H1 (cell line): ENCODE data around the gene EPDR1. TPM values are rescaled to one million over a fixed set of nuclear protein-coding genes. Genes with fewer than 3 reads are reported as not detected.

Experiments
- CTCF ChIA-PET: fragments of 300-600 bp; sonication (Branson Sonifier 250); formaldehyde crosslinking; loops from one replicate; lab custom pipeline; 2021; ENCODE audit not compliant: partially characterized antibody; lab: Charles Lee
- POLR2A ChIA-PET: fragments of 300-600 bp; sonication (Branson Sonifier 250); formaldehyde crosslinking; loops from one replicate; lab custom pipeline; 2021; ENCODE audit warnings: inconsistent platforms; ENCODE audit not compliant: partially characterized antibody; lab: Charles Lee
- DNase-seq, 2 experiments: peaks; one replicate each; pipeline versions ENCODE4 v3.0.0 to v3.0.0-alpha.2; 2010 to 2022; ENCODE audit warnings: low spot score in 2 of 2, low read depth in 1 of 2, mixed read lengths in 1 of 2
- FAIRE-seq: peaks from 2 replicates; lab custom pipeline; 2011; peaks lifted over from hg19 to GRCh38; lab: Jason Lieb, UNC
- H2AFZ ChIP-seq: 2 replicates; pipeline ENCODE4 v1.8.1; 2012; ENCODE audit warnings: low read length, inconsistent platforms
- H2AK5ac ChIP-seq: 2 replicates; pipeline ENCODE4 v1.6.1; 2013; ENCODE audit warnings: low read depth, low read length
- H2BK120ac ChIP-seq: replicated peaks from 2 replicates; pipeline ENCODE3; 2013; ENCODE audit warnings: low read depth, low read length, inconsistent platforms
- H2BK12ac ChIP-seq: 2 replicates; pipeline ENCODE4 v1.6.1; 2013; ENCODE audit warnings: low read depth, low read length
- H2BK15ac ChIP-seq: 2 replicates; pipeline ENCODE4 v1.6.1; 2013; ENCODE audit warnings: low read length
- H2BK20ac ChIP-seq: 2 replicates; pipeline ENCODE4 v1.6.1; 2013; ENCODE audit warnings: low read length
- H2BK5ac ChIP-seq: 2 replicates; pipeline ENCODE4 v1.6.1; 2013; ENCODE audit warnings: low read depth, low read length
- H3K14ac ChIP-seq: 2 replicates; pipeline ENCODE4 v1.6.1; 2013; ENCODE audit warnings: inconsistent platforms; ENCODE audit not compliant: insufficient read length
- H3K18ac ChIP-seq: 2 replicates; pipeline ENCODE4 v1.6.1; 2013; ENCODE audit warnings: low read length; ENCODE audit errors: extremely low read depth
- H3K23ac ChIP-seq: 2 replicates; pipeline ENCODE4 v1.6.1; 2013; ENCODE audit warnings: inconsistent platforms; ENCODE audit not compliant: insufficient read length
- H3K23me2 ChIP-seq: 2 replicates; pipeline ENCODE4 v1.6.1; 2013; ENCODE audit warnings: low read depth, low read length
- H3K27ac ChIP-seq: 2 replicates; pipeline ENCODE4 v1.6.1; 2011; ENCODE audit warnings: low read depth, low read length, inconsistent platforms
- H3K27me3 ChIP-seq, 4 experiments: replicated peaks in 1 of 4; 1 replicate in 1 of 4; 2 replicates in 3 of 4; pipeline versions ENCODE4 v1.6.1 to v1.8.1; 2011 to 2013; ENCODE audit warnings: low read length in 3 of 4, mild to moderate bottlenecking in 3 of 4, inconsistent platforms in 2 of 4, mixed read lengths in 2 of 4, moderate library complexity in 1 of 4; ENCODE audit not compliant: control insufficient read depth in 3 of 4, insufficient read depth in 3 of 4; ENCODE audit errors: extremely low read depth in 1 of 4
- H3K36me3 ChIP-seq, 4 experiments: 2 replicates each; pipeline versions ENCODE4 v1.6.1 to v1.8.1; 2011 to 2013; ENCODE audit warnings: mild to moderate bottlenecking in 4 of 4, low read length in 3 of 4, moderate library complexity in 2 of 4, control low read depth in 1 of 4, inconsistent platforms in 1 of 4; ENCODE audit not compliant: insufficient read depth in 4 of 4, control insufficient read depth in 2 of 4
- H3K4ac ChIP-seq: replicated peaks from 2 replicates; pipeline ENCODE3; 2013; ENCODE audit warnings: low read length, low read depth, mixed read lengths, inconsistent platforms; ENCODE audit not compliant: insufficient read length
- H3K4me1 ChIP-seq, 4 experiments: replicated peaks in 1 of 4; 1 replicate in 1 of 4; 2 replicates in 3 of 4; pipeline versions ENCODE4 v1.6.1 to v1.8.1; 2011 to 2013; ENCODE audit warnings: low read length in 3 of 4, inconsistent platforms in 2 of 4, mixed read lengths in 1 of 4; ENCODE audit not compliant: insufficient read depth in 4 of 4, control insufficient read depth in 3 of 4
- H3K4me2 ChIP-seq, 2 experiments: 2 replicates each; pipeline versions ENCODE4 v1.6.1 to v1.8.1; 2011 to 2013; ENCODE audit warnings: low read depth in 2 of 2, low read length in 2 of 2, control low read depth in 1 of 2, inconsistent platforms in 1 of 2, mild to moderate bottlenecking in 1 of 2; ENCODE audit not compliant: insufficient read depth in 1 of 2
- H3K4me3 ChIP-seq, 4 experiments: fragments of 200-600, 300-600 bp in 1 of 4; sonication (generic), shearing (Covaris generic), sonication (Bioruptor Twin) in 1 of 4; 2 replicates each; pipeline versions ENCODE4 v1.5.1 to v1.8.1; 2011 to 2016; ENCODE audit warnings: low read length in 4 of 4, low read depth in 3 of 4, control low read depth in 2 of 4, inconsistent platforms in 2 of 4, mild to moderate bottlenecking in 2 of 4, mixed read lengths in 1 of 4, moderate library complexity in 1 of 4; ENCODE audit not compliant: insufficient read depth in 2 of 4; ENCODE audit errors: extremely low read depth in 1 of 4
- H3K56ac ChIP-seq: replicated peaks from 2 replicates; pipeline ENCODE3; 2013; ENCODE audit warnings: low read depth, mild to moderate bottlenecking, mixed read lengths, low read length, inconsistent platforms; ENCODE audit not compliant: insufficient read length
- H3K79me1 ChIP-seq: 2 replicates; pipeline ENCODE4 v1.6.1; 2013; ENCODE audit warnings: low read depth, low read length, control low read depth
- H3K79me2 ChIP-seq, 2 experiments: 2 replicates each; pipeline versions ENCODE4 v1.6.1 to v1.8.1; 2012 to 2013; ENCODE audit warnings: low read length in 2 of 2, mild to moderate bottlenecking in 2 of 2, inconsistent platforms in 1 of 2; ENCODE audit not compliant: insufficient read depth in 2 of 2, control insufficient read depth in 1 of 2
- H3K9ac ChIP-seq, 4 experiments: replicated peaks in 1 of 4; 1 replicate in 1 of 4; 2 replicates in 3 of 4; pipeline versions ENCODE4 v1.6.1 to v1.8.1; 2011 to 2013; ENCODE audit warnings: low read depth in 3 of 4, low read length in 3 of 4, control low read depth in 2 of 4, mild to moderate bottlenecking in 2 of 4, moderate library complexity in 2 of 4, inconsistent platforms in 1 of 4; ENCODE audit errors: extremely low read depth in 1 of 4
- H3K9me3 ChIP-seq, 2 experiments: 2 replicates each; pipeline versions ENCODE4 v1.6.1 to v1.8.1; 2012 to 2013; ENCODE audit warnings: mild to moderate bottlenecking in 2 of 2, moderate library complexity in 2 of 2, control low read depth in 1 of 2, inconsistent platforms in 1 of 2, low read depth in 1 of 2, low read length in 1 of 2, mixed read lengths in 1 of 2; ENCODE audit not compliant: insufficient read depth in 2 of 2
- H4K20me1 ChIP-seq, 2 experiments: replicated peaks in 1 of 2; 2 replicates each; pipeline versions ENCODE3 to v1.8.1; 2011 to 2013; ENCODE audit warnings: inconsistent platforms in 2 of 2, low read length in 2 of 2, mild to moderate bottlenecking in 1 of 2; ENCODE audit not compliant: insufficient read depth in 2 of 2, control insufficient read depth in 1 of 2
- H4K5ac ChIP-seq: 2 replicates; pipeline ENCODE4 v1.6.1; 2013; ENCODE audit warnings: low read length, low read depth, mixed read lengths, inconsistent platforms; ENCODE audit not compliant: insufficient read length
- H4K8ac ChIP-seq: 2 replicates; pipeline ENCODE4 v1.8.0; 2013; ENCODE audit warnings: mild to moderate bottlenecking, moderate library complexity, low read length, inconsistent platforms; ENCODE audit not compliant: insufficient read depth; ENCODE audit errors: extremely low read depth
- H4K91ac ChIP-seq: replicated peaks from 2 replicates; pipeline ENCODE3; 2013; ENCODE audit warnings: low read length, mixed read lengths, inconsistent platforms; ENCODE audit not compliant: insufficient read length
- BCL11A ChIP-seq, 2 experiments: IDR thresholded peaks; one replicate each; pipeline ENCODE4 v1.6.1; 2011; ENCODE audit warnings: low read depth in 2 of 2, low read length in 2 of 2, mild to moderate bottlenecking in 2 of 2
- GTF2F1 ChIP-seq: IDR thresholded peaks from 2 replicates; pipeline ENCODE4 v1.6.1; 2012; ENCODE audit warnings: low read depth, low read length, improper control_type of control experiment, borderline replicate concordance
- HDAC2 ChIP-seq, 2 experiments: fragments of 300-600 bp in 1 of 2; sonication (generic) in 1 of 2; IDR thresholded peaks; 2 replicates each; pipeline ENCODE4 v1.6.1; 2011 to 2012; ENCODE audit warnings: low read depth in 2 of 2, low read length in 2 of 2, mild to moderate bottlenecking in 2 of 2, moderate library complexity in 2 of 2, borderline replicate concordance in 1 of 2, inconsistent platforms in 1 of 2
- JUND ChIP-seq: IDR thresholded peaks from 2 replicates; pipeline ENCODE4 v1.6.1; 2011; ENCODE audit warnings: mild to moderate bottlenecking, improper control_type of control experiment, low read length
- KDM5A ChIP-seq: fragments of 200-600 bp; IDR thresholded peaks from 2 replicates; pipeline ENCODE4 v1.7.1; 2012; ENCODE audit warnings: mild to moderate bottlenecking, low read length, inconsistent platforms, mixed read lengths
- POLR2A ChIP-seq, 2 experiments: IDR thresholded peaks; 1 replicate in 1 of 2; 2 replicates in 1 of 2; pipeline ENCODE4 v1.6.1; 2011; ENCODE audit warnings: low read depth in 2 of 2, low read length in 2 of 2, mild to moderate bottlenecking in 2 of 2; ENCODE audit errors: control extremely low read depth in 1 of 2
- RBBP5 ChIP-seq: IDR thresholded peaks from 2 replicates; pipeline ENCODE4 v1.7.1; 2012; ENCODE audit warnings: low read depth, mild to moderate bottlenecking, inconsistent platforms, low read length, moderate library complexity, borderline replicate concordance
- RNF2 ChIP-seq: fragments of 200-900, 300-1000 bp; sonication (generic); IDR thresholded peaks from 2 replicates; pipeline ENCODE4 v1.7.1; 2016; ENCODE audit warnings: borderline replicate concordance, low read depth, mild to moderate bottlenecking, antibody characterized with exemption, low read length; ENCODE audit not compliant: poor library complexity, severe bottlenecking; ENCODE audit errors: missing control alignments
- SAP30 ChIP-seq: fragments of 300-600 bp; sonication (generic); IDR thresholded peaks from 2 replicates; pipeline ENCODE4 v1.7.1; 2012; ENCODE audit warnings: low read length, moderate library complexity, mild to moderate bottlenecking, inconsistent platforms; ENCODE audit not compliant: insufficient read depth, insufficient replicate concordance
- SIN3A ChIP-seq, 2 experiments: IDR thresholded peaks in 1 of 2; conservative IDR thresholded peaks in 1 of 2; 2 replicates each; pipeline ENCODE4 v1.6.1; 2011 to 2012; ENCODE audit warnings: low read length in 2 of 2, improper control_type of control experiment in 1 of 2, low read depth in 1 of 2, mild to moderate bottlenecking in 1 of 2
- SP2 ChIP-seq: IDR thresholded peaks from 2 replicates; pipeline ENCODE4 v1.6.1; 2012; ENCODE audit warnings: mild to moderate bottlenecking, low read length, inconsistent platforms
- WGBS, 2 experiments: shearing (Covaris generic) in 1 of 2; methylation state at CpG; one replicate each; pipeline versions ENCODE4 v1.1.6 to v1.1.7; 2013 to 2015; ENCODE audit warnings: low lambda C conversion rate in 2 of 2, mixed read lengths in 2 of 2, inconsistent platforms in 1 of 2, low coverage in 1 of 2, missing lambda C conversion rate in 1 of 2; ENCODE audit not compliant: insufficient replicate concordance in 2 of 2, insufficient coverage in 1 of 2, insufficient read length in 1 of 2; ENCODE audit errors: extremely low coverage in 1 of 2, missing lambda C conversion rate in 1 of 2; 5-methylcytosine and 5-hydroxymethylcytosine counted together
- polyA plus RNA-seq, 7 experiments: library from polyadenylated mRNA; depleted of rRNA in 3 of 7; stranded (reverse) in 5 of 7; unstranded in 2 of 7; fragments of >200 nt in 5 of 7; fragments of 200-250 nt in 2 of 7; gene quantifications; 1 replicate in 5 of 7; 2 replicates in 1 of 7; 4 replicates in 1 of 7; pipeline versions ENCODE4 v1.2.1 to v1.2.3, GENCODE V29; 2011 to 2013; ENCODE audit warnings: missing spikeins in 2 of 7, mixed read lengths in 2 of 7
- total RNA-seq: library from RNA; stranded (reverse); fragmentation: NEBNext Ultra II Directional; extraction: Animal tissue kit (Norgen Biotek cat#: 25700); gene quantifications from 2 replicates; pipeline ENCODE4 v1.2.1, GENCODE V29; 2021

The EPDR1 gene
- total and polyA plus RNA-seq, 2 of the 8 experiments (the other 6 are each of a cell fraction or from before 2014, with no cell fraction given): 6.4 to 8.2 TPM

GRCh38 chr7:37933018-37933566 is 12.7 kb downstream of the EPDR1 start:
- H4K91ac ChIP-seq: no peak overlapping the region
- no peak overlapping the region for H2AFZ ChIP-seq
- H3K36me3 ChIP-seq: no peaks in the 10 kb centered on the region
- FAIRE-seq (no peak), DNase-seq (no peak)
- H3K9me3 ChIP-seq: no peaks in the 10 kb centered on the region; a peak in 1 of 4 replicates
- no peak overlapping the region for H3K9ac ChIP-seq
- CTCF ChIA-PET: interaction anchor here (1.0 to 2.5 kb wide), 4 partner anchors 10 to 124 kb away, joined by 4 to 11 read pairs (median 6); partner anchors contain the start of genes EPDR1 and SFRP4
- TF ChIP-seq POLR2A (IDR thresholded peaks at IDR 0.05; ENCODE audit: control extremely low read depth in 1 of 2, low read depth in 2 of 2, low read length in 2 of 2) (no peak), RBBP5 (no peak), SIN3A (conservative IDR thresholded peaks at IDR 0.05 in 1 of 2, IDR thresholded peaks at IDR 0.05 in 1 of 2; ENCODE audit: low read depth in 1 of 2, low read length in 2 of 2) (no peak), SP2 (no peak), GTF2F1 (no peak), BCL11A (IDR thresholded peaks at IDR 0.05; ENCODE audit: low read depth in 2 of 2, low read length in 2 of 2) (no peak), JUND (no peak), RNF2 (no peak), HDAC2 (IDR thresholded peaks at IDR 0.05; ENCODE audit: borderline replicate concordance in 1 of 2, low read depth in 2 of 2, low read length in 2 of 2) (no peak), SAP30 (no peak), KDM5A (no peak)
- H3K18ac ChIP-seq: no peak overlapping the region
- H2BK120ac ChIP-seq: no peak overlapping the region
- no peaks in the 10 kb centered on the region for H4K20me1 ChIP-seq
- no peaks in the 10 kb centered on the region for H3K79me2 ChIP-seq
- H2BK20ac ChIP-seq: no peak overlapping the region
- no peaks in the 10 kb centered on the region for H3K4me1 ChIP-seq
- H2BK15ac ChIP-seq: no peak overlapping the region
- no peak overlapping the region for H2BK12ac ChIP-seq
- no peak overlapping the region for H4K8ac ChIP-seq
- no peak overlapping the region for H3K4me3 ChIP-seq
- H3K23me2 ChIP-seq: no peaks in the 10 kb centered on the region
- H3K4me2 ChIP-seq: no peak overlapping the region
- no peaks in the 10 kb centered on the region for H3K79me1 ChIP-seq
- no peak overlapping the region for H3K4ac ChIP-seq
- no peak overlapping the region for H3K56ac ChIP-seq
- H3K14ac ChIP-seq: no peak overlapping the region
- H3K27ac ChIP-seq: no peak overlapping the region
- H3K23ac ChIP-seq: no peak overlapping the region
- no peaks in the 10 kb centered on the region for H3K27me3 ChIP-seq
- H2AK5ac ChIP-seq: no peak overlapping the region
- no peak overlapping the region for H4K5ac ChIP-seq
- POLR2A ChIA-PET: no interaction called here
- 90% methylated on average over 9 of the region's 9 CpGs; no CpG with 5 or more reads in 1 of the 2 experiments for WGBS, 2 experiments
- no peak overlapping the region for H2BK5ac ChIP-seq
